ENCODE measurements around the gene SLC16A5. TPM values are rescaled to one million over a fixed set of nuclear protein-coding genes. Genes with fewer than 3 reads are reported as not detected.

Gene SLC16A5
- total and polyA plus RNA-seq, 8 donors: 2.2 to 8.8 (median 4.4) TPM

DNA sequence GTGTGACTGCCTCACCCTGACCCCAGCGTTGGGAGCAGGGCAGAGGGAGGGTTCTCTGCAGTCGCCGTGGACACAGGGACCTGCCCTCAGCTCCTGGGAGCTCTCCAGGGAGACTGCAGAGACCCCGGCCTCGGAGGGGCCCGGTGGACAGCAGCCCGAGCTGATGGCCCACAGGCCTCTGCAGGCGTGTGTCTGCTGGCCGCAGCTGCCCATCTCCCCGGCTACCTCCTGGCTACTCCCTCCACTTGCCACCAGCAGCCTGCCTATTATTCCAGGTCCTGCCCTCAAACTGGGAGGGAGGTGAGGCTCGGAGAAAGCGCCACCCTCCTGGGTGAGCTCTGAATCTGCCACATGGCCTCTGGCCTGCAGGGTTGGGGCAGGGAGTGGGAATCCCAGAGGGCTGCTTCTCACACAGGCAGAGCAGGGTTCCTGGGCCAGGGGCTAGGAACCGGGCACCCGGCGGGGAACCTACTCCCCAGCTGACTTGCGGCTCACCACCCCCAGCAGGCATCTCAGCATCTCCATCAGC lies 7.2 kb downstream of the SLC16A5 start:
- intact Hi-C loops (cut with DNase I): no loop called here

DNA sequence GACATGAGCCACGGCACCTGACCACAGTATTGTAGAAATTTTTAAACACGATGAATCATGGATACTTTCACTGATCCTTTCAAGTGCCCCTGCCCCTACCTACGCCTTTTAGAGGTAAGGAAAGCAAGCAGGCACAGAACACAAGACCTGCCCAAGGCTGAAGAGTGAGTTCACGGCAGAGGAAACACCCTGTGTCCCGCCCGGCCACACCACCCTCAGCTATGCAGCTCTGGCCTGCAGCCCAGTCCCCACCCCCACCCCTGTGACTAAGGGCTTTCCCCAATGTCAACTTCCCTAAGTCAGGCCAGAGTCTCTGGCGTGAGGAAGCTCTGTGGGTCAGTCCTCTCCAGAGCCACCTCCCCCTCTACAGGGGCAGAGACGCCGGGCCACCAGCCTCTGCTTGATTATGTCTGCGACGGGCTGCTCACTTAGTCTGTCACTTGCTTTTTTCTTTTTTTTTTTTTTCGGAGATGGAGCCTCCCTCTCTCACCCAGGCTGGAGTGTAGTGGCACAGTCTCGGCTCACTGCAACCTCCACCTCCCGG lies 8.4 kb downstream of the SLC16A5 start:
- no peaks in the 10 kb centered on the region for H3K4me1 ChIP-seq
- peak in 5 of 6 donors; percentile 52 to 75 (median 72) for DNase-seq
- FAIRE-seq: no peak
- no peaks in the 10 kb centered on the region for H3K9me3 ChIP-seq
- H3K4me3 ChIP-seq: no peak overlapping the region
- TF ChIP-seq, protein P1, sequence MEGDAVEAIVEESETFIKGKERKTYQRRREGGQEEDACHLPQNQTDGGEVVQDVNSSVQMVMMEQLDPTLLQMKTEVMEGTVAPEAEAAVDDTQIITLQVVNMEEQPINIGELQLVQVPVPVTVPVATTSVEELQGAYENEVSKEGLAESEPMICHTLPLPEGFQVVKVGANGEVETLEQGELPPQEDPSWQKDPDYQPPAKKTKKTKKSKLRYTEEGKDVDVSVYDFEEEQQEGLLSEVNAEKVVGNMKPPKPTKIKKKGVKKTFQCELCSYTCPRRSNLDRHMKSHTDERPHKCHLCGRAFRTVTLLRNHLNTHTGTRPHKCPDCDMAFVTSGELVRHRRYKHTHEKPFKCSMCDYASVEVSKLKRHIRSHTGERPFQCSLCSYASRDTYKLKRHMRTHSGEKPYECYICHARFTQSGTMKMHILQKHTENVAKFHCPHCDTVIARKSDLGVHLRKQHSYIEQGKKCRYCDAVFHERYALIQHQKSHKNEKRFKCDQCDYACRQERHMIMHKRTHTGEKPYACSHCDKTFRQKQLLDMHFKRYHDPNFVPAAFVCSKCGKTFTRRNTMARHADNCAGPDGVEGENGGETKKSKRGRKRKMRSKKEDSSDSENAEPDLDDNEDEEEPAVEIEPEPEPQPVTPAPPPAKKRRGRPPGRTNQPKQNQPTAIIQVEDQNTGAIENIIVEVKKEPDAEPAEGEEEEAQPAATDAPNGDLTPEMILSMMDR (IDR thresholded peaks at IDR 0.05): no peak
- WGBS, 2 donors: 34 to 38% methylated on average over 14 of the region's 14 CpGs
- ATAC-seq: peak; percentile 81 to 90 (median 88)
- H3K27me3 ChIP-seq: no peaks in the 10 kb centered on the region
- H3K27ac ChIP-seq: peak overlapping the region in 3 of 4 donors; percentile 50 to 61 (median 51)
- H3K36me3 ChIP-seq: no peaks in the 10 kb centered on the region
- intact Hi-C loops (cut with DNase I): no loop called here

More for the DNA sequence above, 7.2 kb downstream of the SLC16A5 start:
- DNase-seq: no peak
- no peak overlapping the region for H3K27ac ChIP-seq
- no peak for FAIRE-seq
- H3K4me3 ChIP-seq: no peak overlapping the region
- WGBS, 2 donors: 80 to 82% methylated on average over 16 of the region's 16 CpGs
- H3K36me3 ChIP-seq: no peaks in the 10 kb centered on the region
- H3K27me3 ChIP-seq: no peaks in the 10 kb centered on the region
- no peaks in the 10 kb centered on the region for H3K4me1 ChIP-seq
- TF ChIP-seq, protein P1 (IDR thresholded peaks at IDR 0.05): no peak
- no peak for ATAC-seq
- no peaks in the 10 kb centered on the region for H3K9me3 ChIP-seq

DNA sequence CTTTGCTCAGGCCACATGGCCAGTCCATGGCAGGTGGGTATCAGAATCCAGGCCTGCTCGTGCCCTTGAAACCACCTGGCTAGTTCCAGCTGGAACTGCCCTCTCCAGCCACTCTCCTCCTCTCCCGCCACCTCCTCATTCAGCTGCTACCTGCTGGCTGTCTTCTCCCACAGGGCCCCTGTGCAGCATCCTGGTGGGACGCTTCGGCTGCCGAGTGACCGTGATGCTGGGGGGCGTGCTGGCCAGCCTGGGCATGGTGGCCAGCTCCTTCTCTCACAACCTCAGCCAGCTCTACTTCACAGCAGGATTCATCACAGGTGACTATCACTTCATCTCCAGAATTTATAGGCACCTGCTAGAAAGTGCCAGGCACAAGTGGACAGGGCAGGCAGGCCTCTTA lies 10.1 kb downstream of the SLC16A5 start:
- Histone ChIP-seq H3K4me1 (no peaks in the 10 kb centered on the region), H3K36me3 (no peaks in the 10 kb centered on the region), H3K27me3 (no peaks in the 10 kb centered on the region), H3K4me3 (no peak overlapping the region), H3K27ac (no peak overlapping the region), H3K9me3 (no peaks in the 10 kb centered on the region)
- TF ChIP-seq, protein P1 (IDR thresholded peaks at IDR 0.05): no peak
- intact Hi-C loops (cut with DNase I): no loop called here
- FAIRE-seq: no peak
- peak in 1 of 4 donors; percentile 67 for ATAC-seq
- WGBS, 2 donors: 71% methylated on average over 7 of the region's 7 CpGs
- no peak for DNase-seq

DNA sequence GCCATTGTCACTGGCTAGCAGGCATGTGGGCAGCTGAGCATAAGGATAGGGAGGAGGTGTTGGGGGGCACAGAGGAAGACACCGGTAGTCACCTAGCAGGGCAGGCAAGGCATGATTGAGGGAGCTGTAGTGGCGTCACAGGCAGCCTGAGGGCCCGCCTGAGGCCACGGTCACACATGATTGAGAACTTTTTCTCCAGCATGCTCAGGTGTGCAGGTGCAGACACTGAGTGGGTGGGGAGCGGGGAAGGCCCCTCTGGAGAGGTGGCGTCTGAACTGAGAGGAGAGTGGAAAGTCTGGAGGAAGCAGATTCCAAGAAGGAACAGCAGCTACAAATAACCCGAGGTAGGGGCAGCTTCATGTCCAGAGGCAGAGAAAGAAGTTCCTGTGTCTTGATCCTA lies 11.1 kb downstream of the SLC16A5 start:
- TF ChIP-seq, protein P1 (IDR thresholded peaks at IDR 0.05): no peak
- Histone ChIP-seq H3K9me3 (no peaks in the 10 kb centered on the region), H3K36me3 (no peaks in the 10 kb centered on the region), H3K27ac (no peak overlapping the region), H3K27me3 (no peaks in the 10 kb centered on the region), H3K4me3 (no peak overlapping the region), H3K4me1 (no peaks in the 10 kb centered on the region)
- WGBS, 2 donors: 90 to 96% methylated on average over 7 of the region's 7 CpGs
- ATAC-seq (no peak), DNase-seq (no peak), FAIRE-seq (no peak)
- intact Hi-C loops (cut with DNase I): no loop called here

DNA sequence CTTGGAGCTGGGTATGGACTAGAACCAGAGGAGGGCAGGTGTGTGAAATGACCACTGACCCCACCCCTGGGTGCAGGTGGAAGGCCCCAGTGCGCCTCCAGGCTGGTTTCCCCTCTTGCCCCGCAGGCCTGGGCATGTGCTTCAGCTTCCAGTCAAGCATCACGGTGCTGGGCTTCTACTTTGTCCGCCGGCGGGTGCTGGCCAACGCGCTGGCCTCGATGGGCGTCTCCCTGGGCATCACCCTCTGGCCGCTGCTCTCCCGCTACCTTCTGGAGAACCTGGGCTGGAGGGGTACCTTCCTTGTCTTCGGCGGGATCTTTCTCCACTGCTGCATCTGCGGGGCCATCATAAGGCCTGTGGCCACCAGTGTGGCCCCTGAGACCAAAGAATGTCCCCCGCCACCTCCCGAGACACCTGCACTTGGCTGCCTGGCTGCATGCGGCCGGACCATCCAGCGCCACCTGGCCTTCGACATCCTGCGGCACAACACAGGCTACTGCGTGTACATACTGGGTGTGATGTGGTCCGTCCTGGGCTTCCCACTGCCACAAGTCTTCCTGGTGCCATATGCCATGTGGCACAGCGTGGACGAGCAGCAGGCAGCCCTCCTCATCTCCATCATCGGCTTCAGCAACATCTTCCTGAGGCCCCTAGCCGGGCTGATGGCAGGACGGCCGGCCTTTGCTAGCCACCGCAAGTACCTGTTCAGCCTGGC lies 12.3 kb downstream of the SLC16A5 start:
- TF ChIP-seq, protein P1 (IDR thresholded peaks at IDR 0.05): no peak
- intact Hi-C loops (cut with DNase I): no loop called here
- Histone ChIP-seq H3K4me3 (no peak overlapping the region), H3K27ac (no peak overlapping the region), H3K9me3 (no peaks in the 10 kb centered on the region), H3K27me3 (no peaks in the 10 kb centered on the region), H3K36me3 (no peaks in the 10 kb centered on the region), H3K4me1 (no peaks in the 10 kb centered on the region)
- FAIRE-seq (no peak), ATAC-seq (no peak), DNase-seq (no peak)
- 89 to 92% methylated on average over 30 to 31 of the region's 31 CpGs for WGBS, 2 donors

All from pancreas (tissue), 10 donors.